CD4-positive, alpha-beta T cell treated with Interleukin-17A for 1 hour (primary cell): ENCODE measurements around the gene NTM.

Experiments
- DNase-seq: peaks from one replicate; pipeline ENCODE4 v3.0.0-alpha.2; 2020

The NTM gene

DNA sequence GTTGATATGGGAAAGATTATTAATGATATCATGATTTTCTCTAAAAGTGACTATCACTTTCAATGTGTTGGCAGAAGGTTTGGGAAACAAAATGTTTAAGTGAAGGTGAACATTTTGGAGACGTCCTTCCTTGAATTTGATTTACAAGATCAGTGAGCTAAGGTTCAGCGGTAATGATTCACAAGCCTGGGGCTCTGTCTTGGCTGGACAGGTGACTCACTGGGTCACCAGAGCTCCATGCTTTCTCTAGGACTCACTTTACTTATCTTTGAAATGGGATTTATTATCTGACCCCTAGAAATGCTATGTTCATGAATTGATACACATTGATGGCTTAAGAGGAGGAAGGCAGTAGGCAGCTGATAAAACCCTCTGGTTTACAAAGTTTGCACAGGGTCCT is 437.5 kb downstream of the NTM start:
- DNase-seq, result no peak

DNA sequence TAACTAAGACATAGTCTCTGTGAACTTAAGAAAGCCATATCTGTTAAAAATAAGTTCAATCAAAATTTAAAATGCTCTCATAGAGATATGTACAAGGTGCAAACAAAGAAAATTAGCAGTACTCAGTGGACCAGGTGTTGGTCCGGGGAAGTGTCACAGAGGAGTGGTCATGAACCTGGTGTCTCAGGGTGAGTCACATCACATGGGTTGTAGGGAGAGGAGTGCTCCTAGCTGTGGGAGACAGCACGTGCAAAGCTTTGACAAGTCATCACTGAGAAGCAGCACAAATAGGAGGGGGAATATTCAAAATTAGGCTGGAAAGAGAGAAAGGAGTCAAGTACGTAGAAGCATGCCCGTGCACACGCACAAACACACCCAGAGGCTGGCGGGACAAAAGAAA is 438.1 kb downstream of the NTM start:
- DNase-seq, result no peak

DNA sequence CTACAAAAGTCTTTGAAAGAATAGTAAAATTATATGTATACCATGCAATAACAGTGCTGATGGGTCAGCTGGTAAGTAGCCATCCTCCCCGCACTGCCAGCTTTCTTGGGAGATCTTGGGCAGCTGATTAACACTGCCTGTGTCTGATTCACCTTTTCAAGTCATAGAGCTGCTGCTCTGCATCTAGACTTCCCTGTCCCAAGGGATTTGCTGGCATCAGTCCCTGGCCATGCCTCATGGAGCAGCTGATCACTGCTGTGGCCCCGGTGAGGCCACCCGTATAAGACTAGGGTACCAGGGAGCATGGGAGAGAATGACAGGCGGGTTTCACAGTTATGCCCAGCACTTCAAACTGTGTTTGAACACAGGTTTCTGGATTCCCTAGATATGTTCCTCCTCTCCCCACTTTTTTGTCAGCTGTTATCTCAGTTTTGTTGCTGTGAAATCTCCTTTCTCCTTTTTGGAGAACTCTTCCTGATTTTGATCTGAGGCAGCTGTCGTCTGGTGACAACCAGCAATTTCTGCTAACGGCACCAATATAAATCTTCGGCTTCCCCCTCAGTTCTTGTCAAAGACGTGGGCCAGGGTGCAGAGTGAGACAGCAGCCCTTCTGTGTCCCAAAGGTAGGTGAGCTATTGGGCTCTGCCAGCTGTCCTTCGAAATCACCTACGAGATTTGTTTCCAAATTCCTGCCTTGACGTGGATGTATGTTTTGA is 438.9 kb downstream of the NTM start:
- DNase-seq, result no peak

DNA sequence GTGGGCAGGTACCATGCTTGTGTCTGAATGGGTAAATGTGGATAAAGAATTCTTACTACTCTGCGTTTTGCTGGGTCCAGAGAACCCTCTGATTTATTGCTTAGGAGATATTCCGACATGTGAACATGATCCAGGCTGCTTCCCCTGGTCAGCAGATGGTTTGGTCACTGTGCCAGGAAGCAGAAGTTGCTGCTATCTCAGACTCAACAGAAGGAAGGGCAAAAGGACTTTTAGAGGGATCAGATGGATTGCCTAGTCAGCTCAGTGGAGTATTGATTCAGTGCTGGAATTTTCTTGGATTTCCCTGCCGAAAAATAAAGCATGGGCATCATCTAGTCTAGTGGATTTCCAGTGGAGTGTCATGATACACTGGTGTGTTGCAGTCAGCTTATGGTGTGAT is 440.1 kb downstream of the NTM start:
- DNase-seq, result no peak

DNA sequence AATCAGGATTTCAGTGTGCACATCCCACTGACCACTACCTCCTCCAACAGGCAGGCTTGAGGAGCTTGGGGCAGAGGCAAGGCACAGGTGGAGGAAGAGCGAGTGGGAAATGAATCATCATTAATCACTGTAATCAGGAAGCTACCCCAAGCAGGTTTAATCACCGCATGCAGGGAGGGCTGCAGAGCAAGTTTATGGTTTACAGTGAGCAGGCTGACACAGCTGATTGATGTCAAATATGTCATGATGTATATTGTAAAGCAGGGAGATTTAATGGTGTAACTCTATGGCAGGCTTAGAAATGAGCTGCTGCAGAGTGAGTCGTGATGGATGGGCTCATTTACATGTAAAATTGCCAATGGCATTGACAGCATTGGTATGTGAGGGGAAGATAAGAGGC is 441.0 kb downstream of the NTM start:
- no peak for DNase-seq

DNA sequence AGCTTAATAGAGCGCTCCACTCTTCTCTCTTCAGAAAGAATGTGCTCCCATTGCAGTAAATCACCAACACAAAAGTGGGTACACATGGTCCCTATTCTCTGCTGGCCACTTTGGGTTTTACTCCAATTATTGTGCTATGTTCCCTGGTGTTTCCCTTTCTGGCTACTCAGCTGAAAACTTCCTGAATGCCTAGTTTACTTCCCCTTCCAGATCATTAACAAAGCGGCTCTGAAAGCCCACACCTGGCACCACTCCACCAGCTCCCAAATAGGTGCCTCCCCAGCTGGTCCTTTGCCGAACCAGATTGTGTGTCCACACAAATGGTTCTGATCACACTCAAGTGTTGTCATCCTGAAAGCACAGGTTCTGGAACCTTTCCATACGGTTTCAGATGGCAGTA is 443.7 kb downstream of the NTM start:
- DNase-seq, result no peak

DNA sequence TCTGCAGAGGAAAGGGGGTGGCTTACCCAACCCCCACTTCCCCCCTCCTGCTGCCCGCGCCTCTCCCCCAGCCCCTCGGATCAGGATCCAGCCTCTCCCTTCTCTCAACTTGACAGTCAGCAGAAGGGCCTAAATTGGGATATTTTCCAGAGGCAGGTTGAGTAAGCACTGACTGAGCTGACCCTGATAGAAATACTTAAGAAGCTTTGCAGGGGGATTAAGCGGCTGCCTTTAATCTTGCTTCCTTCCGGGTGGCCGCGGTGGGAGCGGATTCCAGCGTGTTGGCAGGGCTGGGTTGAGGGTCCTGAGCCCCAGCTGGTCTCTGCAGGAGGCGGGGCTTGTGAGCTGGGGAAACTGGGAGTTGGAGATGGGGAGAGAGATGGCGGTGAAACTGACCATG is 445.2 kb downstream of the NTM start:
- no peak for DNase-seq

DNA sequence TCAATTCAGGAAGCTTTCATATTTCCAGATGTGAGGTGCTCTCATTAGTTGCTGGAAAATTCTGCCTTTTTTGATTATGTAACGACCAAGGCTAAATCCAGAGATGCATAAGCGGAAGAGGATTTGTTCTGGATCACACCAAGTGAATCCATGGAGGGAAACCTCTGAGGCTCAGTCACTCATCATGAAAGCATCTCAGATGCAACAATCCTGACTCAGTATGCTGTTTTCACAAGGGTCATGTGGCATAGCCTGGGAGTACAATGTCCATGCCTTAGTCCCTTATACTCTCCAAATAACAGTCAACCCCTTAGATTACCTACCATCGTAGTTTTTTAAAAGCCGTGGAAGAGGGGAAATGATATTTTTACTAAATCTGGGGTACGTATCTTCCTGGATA is 445.6 kb downstream of the NTM start:
- DNase-seq, result no peak

DNA sequence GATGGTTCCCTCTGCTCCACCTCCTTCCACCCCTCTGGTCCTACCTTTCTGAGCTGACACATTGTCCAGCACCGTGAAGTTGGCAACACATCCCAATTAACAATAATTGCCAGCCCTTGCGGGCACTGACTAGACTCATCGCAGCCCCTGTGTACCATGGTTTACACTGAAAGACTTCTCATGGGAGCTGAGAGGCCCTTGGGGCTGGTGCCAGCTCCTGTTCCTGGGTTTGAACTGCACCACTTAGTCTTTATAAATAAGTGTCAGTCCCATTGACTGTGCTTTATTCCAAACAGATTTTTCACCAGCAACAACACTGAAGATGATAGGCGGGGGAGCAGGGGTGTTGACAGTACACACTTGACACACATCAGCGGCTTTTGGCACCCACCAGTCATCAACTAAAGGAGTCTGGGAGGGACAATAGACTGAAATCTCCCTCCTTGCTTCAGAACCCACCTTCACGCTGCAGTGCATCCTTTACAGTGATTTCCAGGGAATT is 447.3 kb downstream of the NTM start:
- DNase-seq, result no peak

DNA sequence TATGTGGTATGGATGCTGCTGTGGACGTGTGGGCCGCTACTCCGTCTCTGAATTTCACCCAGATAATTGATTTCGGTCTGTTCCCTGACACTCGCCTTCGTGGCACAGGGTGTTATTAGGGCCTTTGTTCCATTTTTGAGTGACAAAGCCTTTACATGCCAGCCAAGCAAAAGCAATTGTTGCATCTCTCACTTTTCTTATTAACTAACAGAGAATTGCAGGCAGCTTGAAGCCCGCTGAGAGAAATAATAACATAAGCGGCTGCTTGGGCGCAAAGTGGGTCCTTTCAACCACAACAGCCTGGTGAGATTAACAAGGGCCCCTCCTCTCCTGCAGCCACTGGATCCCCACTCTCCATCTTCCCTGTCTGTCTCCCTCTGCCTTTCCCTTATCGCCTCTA is 449.4 kb downstream of the NTM start:
- DNase-seq, result no peak

DNA sequence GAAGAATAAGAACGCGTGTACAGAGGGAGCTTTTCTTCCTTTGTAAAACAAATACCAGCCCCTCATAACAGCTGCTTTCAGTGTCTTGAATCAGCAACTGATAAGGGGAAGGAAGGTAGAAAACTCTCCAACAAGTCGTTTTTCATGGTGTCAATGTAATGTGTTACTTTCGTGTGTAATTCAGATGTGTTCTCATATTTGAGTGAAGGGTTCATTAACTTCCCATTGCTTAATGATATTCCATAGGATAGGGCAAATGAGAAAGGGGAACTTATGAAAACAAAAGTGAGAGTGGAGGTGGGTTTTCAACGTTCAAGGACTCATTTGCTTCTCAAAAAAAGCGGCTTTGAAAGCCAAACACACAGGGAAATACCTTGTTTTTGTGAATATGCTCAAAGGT is 452.1 kb downstream of the NTM start:
- no peak for DNase-seq

DNA sequence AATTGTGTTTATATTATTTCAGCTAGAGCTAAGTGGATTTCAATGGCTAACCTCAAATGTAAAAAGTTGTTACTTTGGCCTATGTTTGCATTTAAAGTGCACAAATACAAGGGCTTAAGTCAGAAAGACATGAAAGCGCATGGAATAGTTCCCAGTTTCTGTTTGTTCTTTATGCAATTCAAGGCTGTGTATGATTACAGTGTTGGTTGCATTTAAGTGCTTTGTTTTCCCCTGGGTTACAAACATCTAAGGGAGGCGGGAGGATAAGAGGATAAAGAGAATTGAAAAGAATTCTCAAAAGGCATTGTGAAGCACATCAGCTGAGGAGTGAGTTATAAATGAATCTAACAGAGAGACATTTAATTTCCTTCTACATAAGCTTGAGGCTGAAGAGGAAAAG is 453.4 kb downstream of the NTM start:
- DNase-seq, result no peak

DNA sequence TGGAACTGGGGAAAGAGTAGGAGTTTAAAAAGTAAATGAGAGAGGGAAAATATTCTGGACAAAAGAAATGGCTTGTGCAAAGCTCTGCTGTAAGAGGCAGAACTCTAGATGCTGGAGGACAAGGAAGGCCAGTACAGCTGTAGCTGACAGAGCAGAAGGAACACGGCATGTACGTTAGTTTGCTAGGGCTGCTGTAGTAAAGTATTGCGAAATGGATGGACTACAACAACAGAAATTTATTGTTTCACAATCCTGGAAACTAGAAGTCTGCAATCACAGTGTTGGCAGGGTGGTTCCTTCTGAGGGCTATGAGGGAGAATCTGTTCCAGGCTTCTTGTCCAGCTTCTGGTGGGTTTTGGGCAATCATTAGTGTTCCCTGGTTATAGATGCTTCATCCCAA is 454.4 kb downstream of the NTM start:
- peak; percentile 1 for DNase-seq

DNA sequence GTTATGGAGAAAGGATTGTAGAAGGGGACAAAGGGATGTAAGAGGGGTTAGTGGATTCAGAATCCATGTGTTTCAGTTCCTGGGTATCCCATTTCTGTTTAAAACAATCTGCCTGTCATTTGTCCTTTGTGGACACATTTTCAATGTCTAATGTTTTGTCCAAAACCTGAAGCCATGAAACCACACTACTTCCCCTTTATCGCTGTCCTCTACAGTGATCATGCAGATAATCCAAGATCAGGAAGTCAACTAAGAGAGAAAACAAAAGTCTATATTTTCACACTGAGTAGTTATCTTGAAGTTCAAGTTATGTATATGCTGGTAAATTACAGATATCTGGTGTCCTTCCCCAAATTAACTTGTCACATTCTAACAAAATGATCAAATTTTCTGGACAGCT is 457.0 kb downstream of the NTM start:
- no peak for DNase-seq

DNA sequence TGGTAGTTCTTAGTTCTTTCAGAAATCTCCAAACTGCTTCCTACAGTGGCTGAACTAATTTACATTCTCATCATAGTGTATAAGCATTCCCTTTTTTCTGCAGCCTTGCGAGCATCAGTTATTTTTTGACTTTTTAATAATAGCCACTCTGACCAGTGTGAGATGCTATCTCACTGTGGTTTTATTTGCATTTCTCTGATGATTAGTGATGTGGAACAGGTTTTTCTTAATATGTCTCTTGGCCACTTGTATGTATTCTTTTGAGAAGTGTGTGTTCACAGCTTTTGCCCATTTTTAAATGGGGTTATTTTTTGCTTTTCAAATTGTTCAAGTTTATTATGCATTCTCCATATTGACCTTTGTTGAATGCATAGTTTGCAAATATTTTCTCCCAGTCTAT is 459.3 kb downstream of the NTM start:
- no peak for DNase-seq

DNA sequence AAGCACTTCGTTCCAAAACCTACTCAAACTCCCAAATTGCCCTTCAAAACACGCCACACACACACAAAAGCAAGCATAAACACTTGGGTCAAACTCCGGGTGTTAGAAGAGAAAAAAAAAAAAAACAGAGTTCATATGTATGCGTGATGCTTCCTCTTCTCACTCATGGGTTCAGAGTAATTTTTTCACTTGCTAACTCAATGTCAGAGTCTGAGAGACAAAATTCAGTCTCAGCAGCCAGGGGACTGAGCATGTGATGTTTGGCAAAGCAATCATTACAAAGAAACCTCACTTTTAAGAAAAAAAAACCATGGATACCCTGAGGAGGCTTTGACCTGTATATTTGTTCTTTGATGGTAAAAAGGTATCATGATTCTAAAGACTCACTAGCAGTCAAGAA is 461.7 kb downstream of the NTM start:
- no peak for DNase-seq

DNA sequence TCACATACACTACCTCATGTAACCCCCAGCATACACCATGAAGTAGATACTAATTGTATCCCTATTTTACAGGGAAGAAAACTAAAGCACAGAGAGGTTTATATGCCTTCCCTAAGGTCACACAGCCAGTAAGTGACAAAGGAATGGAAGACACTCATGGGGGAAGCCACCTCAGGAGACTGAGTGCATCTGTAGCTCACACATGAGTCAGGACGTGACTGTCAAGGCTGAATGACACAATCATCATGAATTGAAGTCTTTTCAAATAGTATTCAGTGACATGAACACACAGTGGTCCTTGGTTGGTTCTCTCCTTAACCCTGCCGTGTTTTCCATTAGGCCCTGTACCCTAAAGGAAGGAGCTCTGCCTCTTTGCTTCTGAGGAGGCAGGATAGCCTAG is 463.0 kb downstream of the NTM start:
- no peak for DNase-seq

DNA sequence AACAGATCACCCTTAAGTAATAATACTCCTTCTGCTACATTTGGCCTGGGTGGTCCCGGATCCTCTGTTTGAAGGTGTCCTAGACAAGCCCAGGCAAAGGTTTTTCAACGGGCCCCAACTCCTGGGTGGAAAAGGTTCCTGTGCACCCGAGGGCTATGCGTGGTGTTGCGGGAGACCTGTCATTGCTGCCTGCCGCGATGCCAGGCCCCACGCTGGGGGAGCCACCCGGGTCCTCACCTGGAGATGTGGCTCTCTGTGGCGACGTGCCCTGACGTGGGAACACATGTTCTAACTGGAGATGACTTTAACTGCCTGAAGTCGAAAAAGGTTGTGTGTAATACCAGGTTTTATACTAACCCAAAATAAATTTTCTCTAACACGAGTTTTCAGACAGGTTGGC is 467.1 kb downstream of the NTM start:
- DNase-seq, result no peak

DNA sequence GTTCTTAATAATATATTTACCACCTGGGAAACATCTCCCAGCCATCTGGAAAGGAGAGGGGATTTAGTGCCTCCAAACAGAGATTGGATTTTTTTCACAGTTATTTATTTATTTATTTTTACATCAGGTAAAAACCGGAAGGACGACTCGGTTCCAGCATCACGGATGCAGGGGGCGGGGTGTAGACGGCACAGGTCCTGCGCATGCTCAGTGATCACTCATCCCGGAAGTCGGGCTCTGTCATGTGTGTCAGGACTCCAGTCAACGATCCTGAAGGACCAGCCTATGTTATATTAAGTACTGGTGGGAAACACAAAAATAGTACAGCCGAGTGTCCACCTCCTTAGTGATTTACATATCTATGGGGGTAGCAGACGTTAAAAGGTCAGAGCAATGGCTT is 467.6 kb downstream of the NTM start:
- DNase-seq, result no peak

DNA sequence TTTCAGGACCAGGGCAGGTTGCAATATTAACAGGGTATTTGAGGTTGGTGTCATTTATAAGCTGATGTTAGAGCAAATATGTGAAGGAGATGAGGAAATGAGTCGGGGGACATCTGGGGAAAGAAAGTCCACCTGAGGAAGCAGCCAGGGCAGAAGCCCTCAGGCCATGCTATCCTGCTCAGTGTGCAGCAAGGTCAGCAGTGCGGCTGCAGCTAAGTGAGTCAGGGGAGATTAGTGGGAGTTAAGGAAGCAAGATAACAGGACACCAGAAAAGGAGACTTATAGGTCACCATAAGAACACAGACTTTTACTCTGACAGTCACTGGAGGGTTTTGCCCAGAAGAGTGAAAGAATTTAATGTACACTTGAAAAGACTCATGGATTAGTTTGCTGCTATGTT is 468.9 kb downstream of the NTM start:
- DNase-seq, result no peak

DNA sequence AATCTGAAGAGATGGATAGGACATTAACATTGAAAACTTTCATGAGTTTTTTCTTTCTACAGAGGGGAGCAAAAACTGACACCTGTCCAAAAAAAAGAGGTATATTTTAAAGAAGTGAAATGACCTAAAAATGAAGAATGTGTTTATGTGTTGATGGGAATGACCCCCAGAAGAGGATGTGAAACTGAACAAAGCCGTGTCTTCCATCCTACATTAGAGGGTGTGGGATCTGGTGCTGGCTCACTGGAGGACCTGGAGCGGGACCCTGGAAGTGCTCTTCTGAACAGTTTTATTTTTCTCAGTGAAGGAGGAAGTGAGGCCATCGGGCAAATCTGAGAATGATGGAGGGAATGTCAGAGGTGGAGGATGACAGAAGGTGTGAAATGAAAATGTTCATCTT is 470.1 kb downstream of the NTM start:
- DNase-seq, result no peak

DNA sequence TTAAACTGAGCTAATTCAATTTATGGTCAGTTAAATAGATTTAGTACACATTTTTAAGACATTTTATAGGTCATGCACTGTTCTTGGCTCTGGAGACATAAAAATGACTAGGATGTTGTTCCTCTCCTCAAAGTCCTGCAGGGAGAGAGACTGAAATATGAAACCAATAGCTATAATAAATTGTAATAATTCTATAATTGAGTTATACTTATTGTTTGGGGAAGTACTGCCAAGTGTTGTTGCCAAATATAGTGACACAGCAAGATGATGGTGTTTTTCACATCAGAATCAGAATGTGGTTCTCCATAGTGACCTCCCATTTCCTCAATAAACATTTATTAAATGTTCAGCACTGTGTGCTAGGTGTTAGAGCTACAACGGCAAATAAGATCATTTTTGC is 470.6 kb downstream of the NTM start:
- no peak for DNase-seq

DNA sequence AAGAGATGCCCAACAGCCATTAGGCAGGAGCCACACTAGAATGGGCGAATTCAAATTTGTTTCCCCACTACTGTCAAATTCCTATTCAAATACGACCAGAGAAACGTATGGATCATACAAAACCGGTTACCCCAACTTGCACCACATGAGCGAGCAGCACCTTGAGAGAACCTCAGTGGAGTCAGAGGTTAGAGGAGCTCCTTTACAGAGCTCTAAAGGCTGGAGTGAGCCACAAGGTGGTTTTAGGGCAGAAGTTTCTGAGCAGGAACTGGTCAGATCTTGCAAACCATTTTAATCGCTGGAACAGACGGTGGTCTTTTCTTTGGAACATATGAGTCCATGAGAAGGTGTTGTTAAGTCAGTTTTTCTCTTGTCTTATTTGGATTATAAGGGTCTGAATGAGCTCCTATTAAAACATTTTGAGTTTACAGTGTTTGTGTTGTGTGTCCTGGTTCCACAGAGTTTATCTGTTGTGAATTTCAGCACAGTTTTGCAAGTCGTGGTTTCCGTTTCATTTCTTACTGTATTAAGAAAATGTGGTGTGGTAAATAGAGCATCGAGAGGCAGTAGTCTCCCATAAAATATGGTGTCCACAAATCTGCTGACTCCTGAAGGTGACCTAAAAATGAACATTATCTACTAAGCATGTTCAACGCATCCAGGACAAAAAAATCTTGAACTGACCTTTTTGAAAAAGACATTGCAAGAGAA is 471.7 kb downstream of the NTM start:
- DNase-seq, result no peak

DNA sequence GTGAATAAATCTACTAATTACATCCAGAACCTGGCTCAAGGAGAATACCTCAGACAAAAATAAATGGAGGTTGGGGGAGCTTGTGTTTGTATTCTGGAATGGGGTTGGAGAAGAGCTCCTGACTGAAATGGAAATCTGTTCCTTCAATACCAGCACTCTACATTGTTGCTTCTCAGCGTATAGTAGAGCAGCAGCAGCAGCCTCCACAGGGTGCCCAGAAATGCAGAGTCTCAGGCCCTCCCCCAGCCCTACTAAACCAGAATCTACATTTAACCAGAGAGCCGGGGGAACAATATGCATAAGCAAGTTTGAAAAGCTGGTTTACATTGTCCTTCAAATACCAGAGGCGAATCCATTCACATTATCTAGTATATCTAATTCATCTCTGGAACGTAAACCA is 474.8 kb downstream of the NTM start:
- DNase-seq, result no peak

DNA sequence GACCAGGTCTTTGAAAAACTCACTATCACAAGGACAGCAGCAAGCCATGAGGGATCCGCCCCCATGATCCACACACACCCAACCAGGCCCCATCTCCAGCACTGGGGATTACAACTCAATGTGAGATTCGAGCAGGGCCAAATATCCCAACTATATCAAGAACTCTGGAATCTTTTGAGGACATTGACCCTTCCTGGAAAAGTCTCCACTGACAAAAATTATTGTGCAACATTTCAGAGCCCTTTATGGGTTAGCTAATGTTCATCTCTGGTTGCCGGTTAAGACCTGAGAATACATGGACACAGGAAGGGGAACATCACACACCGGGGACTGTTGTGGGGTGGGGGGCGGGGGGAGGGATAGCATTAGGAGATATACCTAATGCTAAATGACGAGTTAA is 479.1 kb downstream of the NTM start:
- no peak for DNase-seq
